Smooth muscle cell of the coronary artery (primary cell): ENCODE results near the gene DOLK. TPM values are rescaled to one million over a fixed set of nuclear protein-coding genes. Genes with fewer than 3 reads are reported as not detected.

Source experiments
- total RNA-seq: library from RNA; depleted of rRNA; stranded (reverse); fragments of >200 nt; gene quantifications from 2 replicates; pipeline ENCODE4 v1.2.3, GENCODE V29; 2014; ENCODE audit warnings: low replicate concordance

DOLK gene
- total RNA-seq, result 19.7 and 20.4 TPM in 2 replicates

GRCh38 chr9:128947527-128948301 lies at the start of gene DOLK, which contains the start of gene NUP188:
Gene DOLK (minus strand): TSS chr9:128947603. CDS start chr9:128947303, 300 bp downstream.
Gene NUP188 (plus strand): TSS chr9:128947699. CDS start chr9:128947720, 21 bp downstream.

DNA sequence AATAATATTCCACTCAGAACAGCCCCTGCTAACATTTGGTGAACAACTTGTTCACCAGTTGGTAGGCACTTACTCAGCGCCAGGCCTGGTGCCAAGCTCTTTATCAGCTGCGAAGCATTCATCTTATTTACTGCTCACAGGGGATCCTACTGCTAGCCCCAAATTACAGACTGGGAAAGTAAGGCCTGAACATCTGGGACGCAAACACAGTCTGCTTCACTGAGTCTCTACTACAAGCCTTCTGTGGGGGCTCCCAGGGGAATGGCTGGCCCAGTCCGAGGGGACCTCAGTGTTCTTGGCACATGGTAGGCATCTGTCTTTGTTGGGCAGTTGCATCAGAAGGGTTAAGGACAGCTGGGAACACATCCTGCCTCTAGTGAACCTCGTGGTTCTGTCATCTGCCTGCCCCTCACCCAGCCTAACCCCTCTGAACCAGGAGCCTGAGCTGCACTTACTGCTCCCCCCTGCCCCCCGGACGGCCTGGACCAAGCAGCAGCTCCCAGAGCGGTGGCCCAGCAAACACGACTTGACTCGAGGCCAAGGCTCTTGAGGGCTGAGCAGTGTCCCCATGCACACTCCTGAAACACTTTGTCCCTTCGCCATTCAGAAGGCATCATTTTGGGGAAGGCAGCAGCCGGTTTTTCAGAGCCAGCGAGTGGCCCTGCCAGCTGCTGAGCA lies 26.9 kb downstream of the DOLK start, which contains the start of gene PHYHD1:
PHYHD1 (plus strand) TSS at position 602 of the 678 bp plus-strand sequence. CDS start 1,342 bp downstream, outside the sequence.

Other genes with a start within 250 kb of the DOLK start
- 0.35 and 1.4 TPM in 2 replicates for gene PKN3, start 245.1 kb downstream of the DOLK start, total RNA-seq
- 19.3 and 28.6 TPM in 2 replicates for gene ZDHHC12, start 223.5 kb downstream of the DOLK start, total RNA-seq
- gene ZER1, start 175.7 kb downstream of the DOLK start, total RNA-seq, result 12.3 and 17.9 TPM in 2 replicates
- 8.4 and 9.2 TPM in 2 replicates for gene TBC1D13, start 160.3 kb downstream of the DOLK start, total RNA-seq
- 16.0 and 25.9 TPM in 2 replicates for gene ENDOG, start 129.1 kb downstream of the DOLK start, total RNA-seq
- 10.8 and 12.9 TPM in 2 replicates for gene SPOUT1, start 117.8 kb downstream of the DOLK start, total RNA-seq
- 4.8 and 9.0 TPM in 2 replicates for gene KYAT1, start 65.7 kb downstream of the DOLK start, total RNA-seq
- 38.6 and 39.5 TPM in 2 replicates for gene LRRC8A, start 65.5 kb downstream of the DOLK start, total RNA-seq
- 6.1 and 15.3 TPM in 2 replicates for gene PHYHD1, start 26.6 kb downstream of the DOLK start, total RNA-seq
- 41.8 and 56.3 TPM in 2 replicates for gene NUP188, start 96 bp upstream of the DOLK start, total RNA-seq
- 22.0 and 31.5 TPM in 2 replicates for gene SH3GLB2, start 80.7 kb upstream of the DOLK start, total RNA-seq
- 12.4 and 20.1 TPM in 2 replicates for gene MIGA2, start 89.0 kb upstream of the DOLK start, total RNA-seq
- 5.1 and 9.2 TPM in 2 replicates for gene DOLPP1, start 133.5 kb upstream of the DOLK start, total RNA-seq
- 30.8 and 39.4 TPM in 2 replicates for gene CRAT, start 163.2 kb upstream of the DOLK start, total RNA-seq
- 74.3 and 111 TPM in 2 replicates for gene PTPA, start 163.8 kb upstream of the DOLK start, total RNA-seq
- gene IER5L, start 230.7 kb upstream of the DOLK start, total RNA-seq, result 19.8 and 49.8 TPM in 2 replicates